PC-9 (cell line): ENCODE measurements around the gene CNBD2. TPM values are rescaled to one million over a fixed set of nuclear protein-coding genes. Genes with fewer than 3 reads are reported as not detected.
A peak's percentile ranks its signal among the peaks of the same experiment; 100 is the strongest.
"Not testable (repeated sequence)": the region's sequence is repeated elsewhere in the genome, so short reads cannot be mapped to it uniquely, and the experiment has no call there.

Experiments used
- BruUV-seq: library from RNA; stranded (reverse); fragments of 400-500 nt; replicated peaks from 2 replicates; lab custom pipeline; 2021; lab: Mats Ljungman, UMichigan
- CTCF ChIA-PET: fragments of 300-600 bp; sonication (Branson Sonifier 250); formaldehyde crosslinking; loops from one replicate; lab custom pipeline; 2022; ENCODE audit warnings: antibody characterized with exemption; lab: Charles Lee
- POLR2A ChIA-PET: fragments of 300-600 bp; sonication (Branson Sonifier 250); formaldehyde crosslinking; loops from one replicate; lab custom pipeline; 2022; ENCODE audit warnings: antibody characterized with exemption; ENCODE audit not compliant: unreplicated experiment; lab: Charles Lee
- DNase-seq, 2 experiments: peaks; one replicate each; pipeline versions ENCODE4 v3.0.0 to v3.0.0-alpha.2; 2015 to 2022; ENCODE audit warnings: mixed read lengths in 1 of 2
- H2AFZ ChIP-seq: fragments of 200-600 bp; sonication (generic); 2 replicates; pipeline ENCODE4 v1.8.1; 2017; ENCODE audit warnings: antibody characterized with exemption
- H3F3A ChIP-seq: fragments of 200-600 bp; sonication (generic); 2 replicates; pipeline ENCODE4 v1.8.1; 2017; ENCODE audit warnings: antibody characterized with exemption, mild to moderate bottlenecking, low read depth; ENCODE audit not compliant: insufficient read depth
- H3K27ac ChIP-seq: fragments of 200-600 bp; sonication (generic); 2 replicates; pipeline ENCODE4 v1.6.1; 2016; ENCODE audit warnings: mixed run types
- H3K27me3 ChIP-seq: fragments of 200-600 bp; sonication (generic); 2 replicates; pipeline ENCODE4 v1.6.1; 2016; ENCODE audit warnings: low read depth, mixed run types; ENCODE audit not compliant: insufficient read depth
- H3K36me3 ChIP-seq: fragments of 200-600 bp; sonication (generic); 2 replicates; pipeline ENCODE4 v1.6.1; 2016; ENCODE audit warnings: low read depth, mixed run types
- H3K4me1 ChIP-seq: fragments of 200-600 bp; sonication (generic); replicated peaks from 2 replicates; pipeline ENCODE4 v1.6.1; 2016; ENCODE audit warnings: mixed run types; ENCODE audit not compliant: insufficient read depth
- H3K4me2 ChIP-seq: fragments of 200-600 bp; sonication (generic); 2 replicates; pipeline ENCODE4 v1.6.1; 2017; ENCODE audit warnings: mixed run types
- H3K4me3 ChIP-seq: fragments of 200-600 bp; sonication (generic); 2 replicates; pipeline ENCODE4 v1.6.1; 2016; ENCODE audit warnings: mixed run types
- H3K79me2 ChIP-seq: fragments of 200-600 bp; sonication (generic); 2 replicates; pipeline ENCODE4 v1.6.1; 2017; ENCODE audit warnings: low read depth, mixed run types
- H3K9me2 ChIP-seq: fragments of 200-600 bp; sonication (generic); 2 replicates; pipeline ENCODE4 v1.8.1; 2017; ENCODE audit warnings: mild to moderate bottlenecking; ENCODE audit not compliant: insufficient read depth
- H3K9me3 ChIP-seq: fragments of 200-600 bp; sonication (generic); 2 replicates; pipeline ENCODE4 v1.8.1; 2016; ENCODE audit warnings: low read depth; ENCODE audit not compliant: insufficient read depth
- H4K20me1 ChIP-seq: fragments of 200-600 bp; sonication (generic); 2 replicates; pipeline ENCODE4 v1.8.1; 2017; ENCODE audit not compliant: insufficient read depth
- CTCF ChIP-seq: fragments of 200-600 bp; sonication (generic); conservative IDR thresholded peaks from 2 replicates; pipeline ENCODE4 v1.6.1; 2017; ENCODE audit warnings: mixed run types, antibody characterized with exemption, mild to moderate bottlenecking, moderate library complexity
- EZH2 ChIP-seq: fragments of 200-600 bp; sonication (generic); IDR thresholded peaks from 2 replicates; pipeline ENCODE4 v1.8.0; 2017; ENCODE audit warnings: antibody characterized with exemption, low read depth
- intact Hi-C: fragments of 100-400 bp; cut with micrococcal nuclease; formaldehyde crosslinking; loops from one replicate; pipeline ENCODE4 v1.10.0; 2022; ENCODE audit not compliant: unreplicated experiment
- total RNA-seq: library from RNA; stranded (reverse); gene quantifications from 2 replicates; pipeline ENCODE4 v1.2.3, GENCODE V29; 2021

CNBD2 gene
- total RNA-seq, 1 experiment from 2014 or later: 7.3 TPM

GRCh38 chr20:35994994-35995453 is 26.6 kb downstream of the CNBD2 start:
- H2AFZ ChIP-seq: no peak overlapping the region
- H3K9me2 ChIP-seq: no peaks in the 10 kb centered on the region
- H3K27me3 ChIP-seq: no peaks in the 10 kb centered on the region
- no peak overlapping the region for H3K4me3 ChIP-seq
- BruUV-seq: no TSS peak
- H3K36me3 ChIP-seq: no peaks in the 10 kb centered on the region
- POLR2A ChIA-PET: interaction anchor here (0.6 to 0.7 kb wide), 2 partner anchors 22 to 107 kb away, joined by 3 to 4 read pairs; no protein-coding TSS in a partner anchor
- H3F3A ChIP-seq: 0 out of 2 replicates have a peak, but pooled peaks cover 4% of the 10 kb centered on the region
- H3K4me2 ChIP-seq: 0 out of 2 replicates have a peak overlapping the region, but pooled peaks have one; percentile 12
- peak; percentile 69 to 89 for DNase-seq
- H3K27ac ChIP-seq: no peak overlapping the region
- intact Hi-C loops: loop anchor here (1.0 to 5.0 kb wide), 6 partner anchors 47 to 483 kb away; no protein-coding TSS in a partner anchor
- CTCF ChIA-PET: interaction anchor here (0.6 to 3.8 kb wide), 7 partner anchors 33 to 208 kb away, joined by 3 to 85 read pairs (median 3); no protein-coding TSS in a partner anchor
- H3K79me2 ChIP-seq: no peaks in the 10 kb centered on the region
- no peaks in the 10 kb centered on the region for H3K4me1 ChIP-seq
- TF ChIP-seq CTCF: peak; percentile 88
- TF ChIP-seq EZH2: no peak
- no peaks in the 10 kb centered on the region for H3K9me3 ChIP-seq
- no peaks in the 10 kb centered on the region for H4K20me1 ChIP-seq

GRCh38 chr20:35996492-35996891 is 28.1 kb downstream of the CNBD2 start:
- BruUV-seq, H3F3A ChIP-seq, H3K79me2 ChIP-seq, H3K9me2 ChIP-seq, H3K36me3 ChIP-seq, DNase-seq, H3K27me3 ChIP-seq, H3K27ac ChIP-seq, POLR2A ChIA-PET, H3K4me3 ChIP-seq, H3K9me3 ChIP-seq, H2AFZ ChIP-seq, H3K4me1 ChIP-seq, H3K4me2 ChIP-seq, H4K20me1 ChIP-seq: not testable (repeated sequence)
- intact Hi-C loops: loop anchor here (5.0 kb wide), 2 partner anchors 46 to 441 kb away; no protein-coding TSS in a partner anchor
- CTCF ChIA-PET: interaction anchor here (0.6 to 1.0 kb wide), 2 partner anchors 142 to 143 kb away, joined by 9 to 10 read pairs; no protein-coding TSS in a partner anchor

GRCh38 chr20:36001331-36001730 is 32.9 kb downstream of the CNBD2 start:
- intact Hi-C loops, H4K20me1 ChIP-seq, DNase-seq, H3K9me3 ChIP-seq, BruUV-seq, H3F3A ChIP-seq, POLR2A ChIA-PET, H2AFZ ChIP-seq, H3K79me2 ChIP-seq, H3K36me3 ChIP-seq, CTCF ChIA-PET, H3K4me2 ChIP-seq, H3K27me3 ChIP-seq, H3K9me2 ChIP-seq, H3K4me3 ChIP-seq, H3K4me1 ChIP-seq, H3K27ac ChIP-seq: not testable (repeated sequence)

- ChIA-PET POLR2A (no interaction called here), CTCF (interaction anchor here (0.7 kb wide), 1 partner anchor 414 kb away, joined by 3 read pairs; no protein-coding TSS in a partner anchor)
- no peaks in the 10 kb centered on the region for H3K79me2 ChIP-seq
- no peak overlapping the region for H3K4me3 ChIP-seq
- TF ChIP-seq CTCF (no peak), EZH2 (no peak)
- no peak overlapping the region for H2AFZ ChIP-seq
- no TSS peak for BruUV-seq
- no peaks in the 10 kb centered on the region for H4K20me1 ChIP-seq
- no peaks in the 10 kb centered on the region for H3F3A ChIP-seq
- no peaks in the 10 kb centered on the region for H3K9me2 ChIP-seq
- no peak for DNase-seq
- intact Hi-C loops: no loop called here
- no peaks in the 10 kb centered on the region for H3K36me3 ChIP-seq
- H3K27me3 ChIP-seq: no peaks in the 10 kb centered on the region
- H3K27ac ChIP-seq: no peak overlapping the region
- no peak overlapping the region for H3K4me2 ChIP-seq
- no peaks in the 10 kb centered on the region for H3K4me1 ChIP-seq
- peaks cover 9% of the 10 kb centered on the region; the same call in 1 of the 2 replicates for H3K9me3 ChIP-seq
Observed at GRCh38 chr20:36002855-36003254, 34.5 kb downstream of the CNBD2 start.
